ENCODE data around the gene LSAMP.

LSAMP gene

GRCh38 chr3:116453666-116454346 lies 8.5 kb upstream of the LSAMP start:
- WGBS (ENCODE audit: insufficient coverage, insufficient read length): no CpG with 5 or more reads among the region's 1 CpG

GRCh38 chr3:116449546-116450350 lies 4.5 kb upstream of the LSAMP start:
- Histone ChIP-seq H3K4me1 (ENCODE audit: control insufficient read depth, insufficient read depth, low read length) (peaks cover 1% of the 10 kb centered on the region; the same call in 1 of the 2 replicates), H3K4me3 (ENCODE audit: low read length) (no peak overlapping the region), H3K27ac (ENCODE audit: low read length) (no peak overlapping the region), H3K27me3 (ENCODE audit: control insufficient read depth, insufficient read depth, low read length) (no peaks in the 10 kb centered on the region), H3K9me3 (ENCODE audit: control insufficient read depth, insufficient read depth, low read length) (no peaks in the 10 kb centered on the region), H3K36me3 (ENCODE audit: control insufficient read depth, insufficient read depth, low read length) (no peaks in the 10 kb centered on the region)
- WGBS (ENCODE audit: insufficient coverage, insufficient read length): no CpG with 5 or more reads among the region's 3 CpGs
- DNase-seq (ENCODE audit: low read depth, low spot score): no peak

More at GRCh38 chr3:116453666-116454346, 8.5 kb upstream of the LSAMP start:
- H3K4me3 ChIP-seq (ENCODE audit: low read length): no peak overlapping the region
- no peak overlapping the region for H3K27ac ChIP-seq (ENCODE audit: low read length)
- no peak for DNase-seq (ENCODE audit: low read depth, low spot score)
- no peaks in the 10 kb centered on the region for H3K36me3 ChIP-seq (ENCODE audit: control insufficient read depth, insufficient read depth, low read length)
- H3K9me3 ChIP-seq (ENCODE audit: control insufficient read depth, insufficient read depth, low read length): no peaks in the 10 kb centered on the region
- H3K4me1 ChIP-seq (ENCODE audit: control insufficient read depth, insufficient read depth, low read length): no peaks in the 10 kb centered on the region
- no peaks in the 10 kb centered on the region for H3K27me3 ChIP-seq (ENCODE audit: control insufficient read depth, insufficient read depth, low read length)

- Histone ChIP-seq H3K27me3 (ENCODE audit: control insufficient read depth, insufficient read depth, low read length) (no peaks in the 10 kb centered on the region), H3K36me3 (ENCODE audit: control insufficient read depth, insufficient read depth, low read length) (no peaks in the 10 kb centered on the region), H3K9me3 (ENCODE audit: control insufficient read depth, insufficient read depth, low read length) (no peaks in the 10 kb centered on the region), H3K4me3 (ENCODE audit: low read length) (no peak overlapping the region), H3K27ac (ENCODE audit: low read length) (no peak overlapping the region), H3K4me1 (ENCODE audit: control insufficient read depth, insufficient read depth, low read length) (peaks cover 1% of the 10 kb centered on the region; the same call in 1 of the 2 replicates)
- no CpG with 5 or more reads among the region's 2 CpGs for WGBS (ENCODE audit: insufficient coverage, insufficient read length)
- no peak for DNase-seq (ENCODE audit: low read depth, low spot score)
Measured at GRCh38 chr3:116445990-116446389, 703 bp upstream of the LSAMP start.

GRCh38 chr3:116444819-116445310 lies 422 bp downstream of the LSAMP start:
- no peaks in the 10 kb centered on the region for H3K36me3 ChIP-seq (ENCODE audit: control insufficient read depth, insufficient read depth, low read length)
- no peaks in the 10 kb centered on the region for H3K9me3 ChIP-seq (ENCODE audit: control insufficient read depth, insufficient read depth, low read length)
- peak overlapping the region; percentile 53; the same call in 1 of the 2 replicates for H3K4me3 ChIP-seq (ENCODE audit: low read length)
- H3K27me3 ChIP-seq (ENCODE audit: control insufficient read depth, insufficient read depth, low read length): no peaks in the 10 kb centered on the region
- WGBS (ENCODE audit: insufficient coverage, insufficient read length): no CpG with 5 or more reads among the region's 26 CpGs
- DNase-seq (ENCODE audit: low read depth, low spot score): no peak
- H3K4me1 ChIP-seq (ENCODE audit: control insufficient read depth, insufficient read depth, low read length): peaks cover 2% of the 10 kb centered on the region; the same call in 1 of the 2 replicates
- no peak overlapping the region for H3K27ac ChIP-seq (ENCODE audit: low read length)

GRCh38 chr3:116444115-116444747 lies 1.1 kb downstream of the LSAMP start:
- peak overlapping the region; percentile 53; the same call in 1 of the 2 replicates for H3K4me3 ChIP-seq (ENCODE audit: low read length)
- H3K9me3 ChIP-seq (ENCODE audit: control insufficient read depth, insufficient read depth, low read length): no peaks in the 10 kb centered on the region
- H3K36me3 ChIP-seq (ENCODE audit: control insufficient read depth, insufficient read depth, low read length): no peaks in the 10 kb centered on the region
- H3K27ac ChIP-seq (ENCODE audit: low read length): no peak overlapping the region
- no peaks in the 10 kb centered on the region for H3K27me3 ChIP-seq (ENCODE audit: control insufficient read depth, insufficient read depth, low read length)
- WGBS (ENCODE audit: insufficient coverage, insufficient read length): no CpG with 5 or more reads among the region's 2 CpGs
- DNase-seq (ENCODE audit: low read depth, low spot score): no peak
- peaks cover 2% of the 10 kb centered on the region; the same call in 1 of the 2 replicates for H3K4me1 ChIP-seq (ENCODE audit: control insufficient read depth, insufficient read depth, low read length)

GRCh38 chr3:116443191-116443661 lies 2.1 kb downstream of the LSAMP start:
- H3K9me3 ChIP-seq (ENCODE audit: control insufficient read depth, insufficient read depth, low read length): no peaks in the 10 kb centered on the region
- no peaks in the 10 kb centered on the region for H3K27me3 ChIP-seq (ENCODE audit: control insufficient read depth, insufficient read depth, low read length)
- no peak overlapping the region for H3K4me3 ChIP-seq (ENCODE audit: low read length)
- no CpG with 5 or more reads among the region's 4 CpGs for WGBS (ENCODE audit: insufficient coverage, insufficient read length)
- no peaks in the 10 kb centered on the region for H3K36me3 ChIP-seq (ENCODE audit: control insufficient read depth, insufficient read depth, low read length)
- H3K27ac ChIP-seq (ENCODE audit: low read length): no peak overlapping the region
- DNase-seq (ENCODE audit: low read depth, low spot score): no peak
- peaks cover 2% of the 10 kb centered on the region; the same call in 1 of the 2 replicates for H3K4me1 ChIP-seq (ENCODE audit: control insufficient read depth, insufficient read depth, low read length)

- H3K4me3 ChIP-seq (ENCODE audit: low read length): no peak overlapping the region
- DNase-seq (ENCODE audit: low read depth, low spot score): no peak
- no peak overlapping the region for H3K27ac ChIP-seq (ENCODE audit: low read length)
- no CpG with 5 or more reads among the region's 5 CpGs for WGBS (ENCODE audit: insufficient coverage, insufficient read length)
- peaks cover 2% of the 10 kb centered on the region; the same call in 1 of the 2 replicates for H3K4me1 ChIP-seq (ENCODE audit: control insufficient read depth, insufficient read depth, low read length)
- H3K36me3 ChIP-seq (ENCODE audit: control insufficient read depth, insufficient read depth, low read length): no peaks in the 10 kb centered on the region
- no peaks in the 10 kb centered on the region for H3K9me3 ChIP-seq (ENCODE audit: control insufficient read depth, insufficient read depth, low read length)
- no peaks in the 10 kb centered on the region for H3K27me3 ChIP-seq (ENCODE audit: control insufficient read depth, insufficient read depth, low read length)
Measured at GRCh38 chr3:116442331-116443021, 2.8 kb downstream of the LSAMP start.

- WGBS (ENCODE audit: insufficient coverage, insufficient read length): no CpG with 5 or more reads among the region's 4 CpGs
Measured at GRCh38 chr3:116441652-116442051, 3.6 kb downstream of the LSAMP start.

GRCh38 chr3:116440196-116440595 lies 5.1 kb downstream of the LSAMP start:
- no peak overlapping the region for H3K4me3 ChIP-seq (ENCODE audit: low read length)
- H3K9me3 ChIP-seq (ENCODE audit: control insufficient read depth, insufficient read depth, low read length): no peaks in the 10 kb centered on the region
- no peak for DNase-seq (ENCODE audit: low read depth, low spot score)
- no CpG with 5 or more reads among the region's 2 CpGs for WGBS (ENCODE audit: insufficient coverage, insufficient read length)
- no peaks in the 10 kb centered on the region for H3K27me3 ChIP-seq (ENCODE audit: control insufficient read depth, insufficient read depth, low read length)
- peaks cover 1% of the 10 kb centered on the region; the same call in 1 of the 2 replicates for H3K4me1 ChIP-seq (ENCODE audit: control insufficient read depth, insufficient read depth, low read length)
- no peak overlapping the region for H3K27ac ChIP-seq (ENCODE audit: low read length)
- H3K36me3 ChIP-seq (ENCODE audit: control insufficient read depth, insufficient read depth, low read length): no peaks in the 10 kb centered on the region

More at GRCh38 chr3:116441652-116442051, 3.6 kb downstream of the LSAMP start:
- peaks cover 2% of the 10 kb centered on the region; the same call in 1 of the 2 replicates for H3K4me1 ChIP-seq (ENCODE audit: control insufficient read depth, insufficient read depth, low read length)
- H3K27me3 ChIP-seq (ENCODE audit: control insufficient read depth, insufficient read depth, low read length): no peaks in the 10 kb centered on the region
- no peak overlapping the region for H3K27ac ChIP-seq (ENCODE audit: low read length)
- H3K4me3 ChIP-seq (ENCODE audit: low read length): no peak overlapping the region
- no peaks in the 10 kb centered on the region for H3K36me3 ChIP-seq (ENCODE audit: control insufficient read depth, insufficient read depth, low read length)
- DNase-seq (ENCODE audit: low read depth, low spot score): no peak
- H3K9me3 ChIP-seq (ENCODE audit: control insufficient read depth, insufficient read depth, low read length): no peaks in the 10 kb centered on the region

All from iPS DF 6.9 (cell line).